A673 (cell line): ENCODE data around the gene AR.

ENCODE experiments used
- CTCF ChIP-seq: fragments of 300-800, 200-600 bp; sonication (generic); conservative IDR thresholded peaks from 2 replicates; pipeline ENCODE4 v1.5.1; 2017; ENCODE audit warnings: low read depth, mild to moderate bottlenecking, antibody characterized with exemption, low read length, moderate library complexity, mixed read lengths
- EZH2 ChIP-seq: fragments of 200-600 bp; sonication (generic); IDR thresholded peaks from 2 replicates; pipeline ENCODE4 v1.6.1; 2017; ENCODE audit warnings: borderline replicate concordance, low read depth, mild to moderate bottlenecking, mixed read lengths, antibody characterized with exemption, low read length; ENCODE audit not compliant: poor library complexity, severe bottlenecking

- no peak for TF ChIP-seq CTCF
- TF ChIP-seq EZH2, result no peak
These were observed 190.4 kb downstream of the AR start for GRCh38 chrX:67734111-67734753.
